ENCODE measurements around the gene TMEM132C.

Gene TMEM132C

DNA sequence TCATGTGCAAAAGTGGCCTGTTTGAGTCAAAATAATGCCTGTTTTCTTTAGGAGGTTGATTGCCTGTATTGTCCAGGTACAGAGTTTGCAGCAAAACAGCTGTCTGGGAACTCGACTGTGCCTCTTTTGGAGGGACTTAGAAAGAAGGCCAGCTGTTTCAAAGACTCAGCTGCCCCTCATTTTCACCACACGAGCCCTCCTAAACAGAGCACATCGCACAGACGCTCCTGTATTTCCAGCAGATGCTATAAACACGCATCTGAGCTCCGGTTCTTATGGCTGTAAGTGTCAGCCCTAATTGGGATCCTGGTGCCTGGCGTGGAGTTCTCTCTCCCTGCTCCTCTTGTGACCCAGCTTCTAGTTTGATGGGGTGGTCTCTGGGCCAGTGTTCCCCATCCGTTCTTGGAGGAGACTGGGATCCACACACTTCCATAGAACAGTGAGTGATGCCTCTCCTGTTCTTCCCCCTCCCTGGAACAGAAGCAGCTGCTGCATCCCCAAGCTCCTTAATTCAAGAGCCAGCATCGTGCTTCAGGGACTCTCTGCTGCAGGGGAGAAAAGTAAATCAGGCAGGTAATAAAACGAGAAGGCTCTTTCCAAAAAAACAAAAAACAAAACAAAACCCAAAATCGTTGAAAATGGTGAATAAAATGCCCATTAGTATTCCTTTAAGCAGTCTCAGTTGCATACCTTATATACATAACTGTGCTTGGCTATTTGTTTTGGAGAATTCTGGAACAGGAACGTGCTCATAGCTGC is 287.8 kb downstream of the TMEM132C start:
- TF ChIP-seq, protein P1, sequence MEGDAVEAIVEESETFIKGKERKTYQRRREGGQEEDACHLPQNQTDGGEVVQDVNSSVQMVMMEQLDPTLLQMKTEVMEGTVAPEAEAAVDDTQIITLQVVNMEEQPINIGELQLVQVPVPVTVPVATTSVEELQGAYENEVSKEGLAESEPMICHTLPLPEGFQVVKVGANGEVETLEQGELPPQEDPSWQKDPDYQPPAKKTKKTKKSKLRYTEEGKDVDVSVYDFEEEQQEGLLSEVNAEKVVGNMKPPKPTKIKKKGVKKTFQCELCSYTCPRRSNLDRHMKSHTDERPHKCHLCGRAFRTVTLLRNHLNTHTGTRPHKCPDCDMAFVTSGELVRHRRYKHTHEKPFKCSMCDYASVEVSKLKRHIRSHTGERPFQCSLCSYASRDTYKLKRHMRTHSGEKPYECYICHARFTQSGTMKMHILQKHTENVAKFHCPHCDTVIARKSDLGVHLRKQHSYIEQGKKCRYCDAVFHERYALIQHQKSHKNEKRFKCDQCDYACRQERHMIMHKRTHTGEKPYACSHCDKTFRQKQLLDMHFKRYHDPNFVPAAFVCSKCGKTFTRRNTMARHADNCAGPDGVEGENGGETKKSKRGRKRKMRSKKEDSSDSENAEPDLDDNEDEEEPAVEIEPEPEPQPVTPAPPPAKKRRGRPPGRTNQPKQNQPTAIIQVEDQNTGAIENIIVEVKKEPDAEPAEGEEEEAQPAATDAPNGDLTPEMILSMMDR (conservative IDR thresholded peaks at IDR 0.05; ENCODE audit: low read depth, low read length) = no peak
- no peak for DNase-seq (ENCODE audit: low read depth)
- no peak overlapping the region for H3K4me3 ChIP-seq (ENCODE audit: low read depth, low read length)

DNA sequence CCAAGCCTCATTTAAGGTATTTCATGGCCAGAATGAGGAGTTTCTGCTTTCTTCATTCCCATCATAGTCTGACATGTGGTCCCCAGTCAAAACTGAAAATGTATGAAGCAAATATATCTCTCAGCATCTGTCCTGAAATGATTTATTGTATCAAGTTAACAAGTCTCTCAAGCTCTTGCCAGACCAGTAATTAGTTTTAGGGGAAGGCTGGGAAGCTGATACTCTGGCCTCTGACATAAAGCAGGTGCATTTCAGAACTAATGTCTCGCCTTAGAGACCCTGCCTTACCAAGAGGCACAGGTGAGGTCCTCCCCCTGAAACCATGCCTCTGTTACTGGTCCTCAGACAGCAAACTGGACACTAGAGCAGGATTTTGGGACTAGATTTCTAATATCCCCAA is 290.3 kb downstream of the TMEM132C start:
- DNase-seq (ENCODE audit: low read depth) = no peak
- H3K4me3 ChIP-seq (ENCODE audit: low read depth, low read length) = no peak overlapping the region
- TF ChIP-seq, protein P1 (conservative IDR thresholded peaks at IDR 0.05; ENCODE audit: low read depth, low read length) = no peak

DNA sequence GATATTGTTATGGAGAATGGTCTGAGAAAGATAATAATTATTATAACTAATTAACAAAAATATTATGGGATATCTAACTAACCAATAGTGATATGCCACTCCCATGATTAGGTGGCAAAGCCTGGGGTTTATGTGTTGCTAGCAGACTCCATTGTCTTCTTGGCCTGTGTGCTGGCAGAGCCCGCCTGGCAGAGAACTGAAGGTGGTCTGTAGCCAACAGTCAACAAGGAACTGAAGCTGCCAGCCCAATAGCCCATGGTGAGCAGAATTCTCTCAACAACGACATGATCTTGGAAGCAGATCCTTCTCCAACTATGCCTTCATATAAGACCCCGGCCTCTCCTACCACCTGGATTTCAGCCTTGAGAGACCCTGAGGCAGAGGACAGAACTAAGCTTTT is 298.0 kb downstream of the TMEM132C start:
- H3K4me3 ChIP-seq (ENCODE audit: low read depth, low read length) = no peak overlapping the region
- TF ChIP-seq, protein P1 (conservative IDR thresholded peaks at IDR 0.05; ENCODE audit: low read depth, low read length) = no peak
- DNase-seq (ENCODE audit: low read depth) = no peak

DNA sequence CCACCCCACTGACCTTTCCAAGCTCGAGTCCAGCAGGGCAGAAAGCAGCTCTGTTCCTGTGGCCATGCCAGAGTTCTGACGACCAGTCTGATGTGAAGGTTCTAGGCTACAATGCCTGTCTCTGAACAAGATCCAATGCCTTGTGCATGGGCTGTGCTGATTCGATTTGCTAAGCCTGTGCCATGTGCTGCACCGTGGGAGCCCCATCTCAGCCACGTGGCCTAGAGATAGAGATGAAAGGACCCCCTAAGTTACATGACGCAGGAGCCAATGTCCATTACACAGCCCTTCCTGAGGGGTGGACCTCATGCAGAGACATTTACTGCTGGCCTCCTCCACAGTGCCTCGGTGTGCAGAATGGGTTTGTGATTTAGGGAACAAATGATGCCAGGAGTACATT is 300.8 kb downstream of the TMEM132C start:
- no peak overlapping the region for H3K4me3 ChIP-seq (ENCODE audit: low read depth, low read length)
- DNase-seq (ENCODE audit: low read depth) = no peak
- TF ChIP-seq, protein P1 (conservative IDR thresholded peaks at IDR 0.05; ENCODE audit: low read depth, low read length) = no peak

DNA sequence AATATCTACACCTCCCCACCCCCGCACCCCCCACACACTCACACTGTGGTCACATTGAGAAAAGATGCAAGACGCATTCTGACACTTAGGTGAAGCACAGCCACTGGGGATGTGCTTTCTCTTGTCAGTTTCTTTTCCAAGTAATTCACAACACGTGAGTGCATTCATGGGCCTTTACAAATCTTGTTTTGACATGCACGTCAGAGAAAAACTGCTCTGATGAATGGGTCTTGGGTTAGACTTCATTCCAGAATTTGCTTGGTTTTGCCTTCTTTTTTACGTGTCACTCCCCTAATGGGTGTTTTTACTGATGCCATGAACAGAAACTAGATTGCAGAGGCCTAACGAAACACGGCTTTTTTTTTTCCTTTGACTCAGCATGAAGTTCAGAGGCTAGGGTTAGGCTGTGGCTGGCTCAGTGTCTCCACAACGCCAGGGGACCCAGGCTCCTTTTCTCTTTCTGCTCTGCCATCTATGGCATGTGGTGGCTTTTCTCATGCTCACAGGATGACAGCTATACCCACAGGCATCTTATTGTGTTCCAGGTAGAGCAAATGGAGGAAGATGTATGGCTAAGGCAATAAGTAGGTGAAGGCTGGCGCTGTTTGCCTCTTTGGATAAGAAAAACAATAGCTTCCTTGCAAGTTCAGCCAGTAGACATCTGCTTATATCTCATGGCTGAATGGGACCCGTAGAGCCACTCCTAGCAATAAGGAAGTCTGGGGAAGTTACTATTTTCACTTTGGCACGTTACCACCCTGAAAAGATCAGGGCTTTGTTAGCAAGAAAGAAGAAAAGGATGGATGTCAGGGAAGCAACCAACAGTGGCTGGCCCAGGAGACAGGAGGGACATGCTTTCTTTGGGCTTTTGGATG is 303.5 kb downstream of the TMEM132C start:
- DNase-seq (ENCODE audit: low read depth) = no peak
- H3K4me3 ChIP-seq (ENCODE audit: low read depth, low read length) = no peak overlapping the region
- TF ChIP-seq, protein P1 (conservative IDR thresholded peaks at IDR 0.05; ENCODE audit: low read depth, low read length) = no peak

DNA sequence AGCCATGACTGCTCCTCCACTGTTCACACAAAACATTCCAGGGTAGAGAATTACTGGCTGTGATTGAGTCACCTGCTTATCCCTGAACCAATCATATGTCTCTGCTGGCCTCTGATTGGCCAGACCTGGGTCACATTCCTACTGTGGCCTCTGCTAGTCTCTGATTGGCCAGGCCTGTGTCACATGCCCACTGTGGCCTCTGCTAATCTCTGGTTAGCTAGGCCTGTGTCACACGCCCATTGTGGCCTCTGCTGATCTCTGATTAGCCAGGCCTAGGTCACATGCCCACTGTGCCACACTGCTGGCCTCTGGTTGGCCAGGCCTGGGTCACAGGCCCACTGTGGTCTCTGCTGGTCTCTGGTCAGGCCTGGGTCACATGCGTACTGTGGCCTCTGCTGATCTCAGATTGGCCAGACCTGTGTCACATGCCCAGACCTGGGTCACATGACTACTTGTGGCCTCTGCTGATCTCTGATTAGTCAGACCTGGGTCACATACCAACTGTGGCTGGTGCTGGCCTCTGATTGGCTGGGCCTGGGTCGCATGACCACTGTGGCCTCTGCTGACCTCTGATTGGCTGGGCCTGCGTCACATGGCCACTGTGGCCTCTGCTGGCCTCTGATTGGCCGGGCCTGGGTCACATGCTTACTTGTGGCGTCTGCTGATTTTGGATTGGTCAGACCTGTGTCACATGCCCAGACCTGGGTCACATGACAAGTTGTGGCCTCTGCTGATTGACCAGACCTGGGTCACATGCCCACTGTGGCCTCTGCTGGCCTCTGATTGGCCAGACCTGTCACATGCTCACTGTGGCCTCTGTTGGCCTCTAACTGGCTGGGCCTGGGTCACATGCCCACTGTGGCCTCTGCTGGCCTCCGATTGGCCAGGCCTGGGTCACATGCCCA is 305.2 kb downstream of the TMEM132C start:
- no peak overlapping the region for H3K4me3 ChIP-seq (ENCODE audit: low read depth, low read length)
- TF ChIP-seq, protein P1 (conservative IDR thresholded peaks at IDR 0.05; ENCODE audit: low read depth, low read length) = no peak
- DNase-seq (ENCODE audit: low read depth) = no peak
